HG03432 (cell line): ENCODE results near the gene CARD14.
A peak's percentile ranks its signal among the peaks of the same experiment; 100 is the strongest.

Experiments
- ATAC-seq: cut with Tn5 transposase; IDR thresholded peaks from one replicate; pipeline ENCODE4 v1.9.1; 2021; ENCODE audit warnings: mild to moderate bottlenecking, moderate library complexity; ENCODE audit not compliant: unreplicated experiment

CARD14 gene

GRCh38 chr17:80209765-80210164 lies 39.9 kb downstream of the CARD14 start:
- no peak for ATAC-seq

GRCh38 chr17:80210348-80211108 lies 40.7 kb downstream of the CARD14 start:
- ATAC-seq: no peak

DNA sequence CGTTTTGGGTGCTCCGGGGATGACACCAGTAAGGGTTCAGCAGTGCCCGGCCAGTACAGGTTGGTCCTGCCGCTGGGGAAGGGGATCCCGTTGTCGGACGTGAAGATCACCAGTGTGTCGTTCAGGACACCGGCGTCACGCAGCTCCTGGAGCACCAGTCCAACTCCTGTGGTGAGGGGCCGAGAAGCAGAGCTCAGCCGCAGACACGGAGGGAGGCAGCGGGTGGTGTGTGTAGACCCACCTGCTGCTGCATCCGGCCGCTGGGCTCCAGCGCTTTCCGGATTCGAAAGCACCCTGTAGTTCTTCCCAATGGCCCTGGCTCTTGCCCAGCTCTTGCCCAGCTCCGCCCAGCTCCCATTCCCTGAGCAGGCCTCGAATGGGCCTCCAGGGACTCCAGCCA lies 42.3 kb downstream of the CARD14 start:
- no peak for ATAC-seq

- no peak for ATAC-seq
Observed at GRCh38 chr17:80212511-80212910, 42.7 kb downstream of the CARD14 start.

GRCh38 chr17:80212962-80213642 lies 43.3 kb downstream of the CARD14 start:
- no peak for ATAC-seq

DNA sequence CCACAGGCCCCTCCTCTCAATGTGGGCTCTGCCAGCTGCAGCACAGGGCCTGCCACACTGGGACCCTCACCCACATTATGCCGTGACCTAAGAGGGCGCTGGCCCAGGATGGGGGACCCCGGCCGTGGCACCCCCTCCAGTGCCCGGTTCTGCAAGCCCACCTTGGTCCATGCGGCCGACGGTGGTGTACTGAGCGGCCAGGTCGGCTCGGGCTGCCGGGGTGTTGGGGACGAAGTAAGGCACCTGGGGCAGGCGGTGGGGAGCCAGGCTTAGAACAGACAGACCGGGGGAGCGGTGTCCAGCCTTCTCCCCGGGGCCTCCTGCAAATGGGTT lies 43.8 kb downstream of the CARD14 start:
- ATAC-seq: no peak

DNA sequence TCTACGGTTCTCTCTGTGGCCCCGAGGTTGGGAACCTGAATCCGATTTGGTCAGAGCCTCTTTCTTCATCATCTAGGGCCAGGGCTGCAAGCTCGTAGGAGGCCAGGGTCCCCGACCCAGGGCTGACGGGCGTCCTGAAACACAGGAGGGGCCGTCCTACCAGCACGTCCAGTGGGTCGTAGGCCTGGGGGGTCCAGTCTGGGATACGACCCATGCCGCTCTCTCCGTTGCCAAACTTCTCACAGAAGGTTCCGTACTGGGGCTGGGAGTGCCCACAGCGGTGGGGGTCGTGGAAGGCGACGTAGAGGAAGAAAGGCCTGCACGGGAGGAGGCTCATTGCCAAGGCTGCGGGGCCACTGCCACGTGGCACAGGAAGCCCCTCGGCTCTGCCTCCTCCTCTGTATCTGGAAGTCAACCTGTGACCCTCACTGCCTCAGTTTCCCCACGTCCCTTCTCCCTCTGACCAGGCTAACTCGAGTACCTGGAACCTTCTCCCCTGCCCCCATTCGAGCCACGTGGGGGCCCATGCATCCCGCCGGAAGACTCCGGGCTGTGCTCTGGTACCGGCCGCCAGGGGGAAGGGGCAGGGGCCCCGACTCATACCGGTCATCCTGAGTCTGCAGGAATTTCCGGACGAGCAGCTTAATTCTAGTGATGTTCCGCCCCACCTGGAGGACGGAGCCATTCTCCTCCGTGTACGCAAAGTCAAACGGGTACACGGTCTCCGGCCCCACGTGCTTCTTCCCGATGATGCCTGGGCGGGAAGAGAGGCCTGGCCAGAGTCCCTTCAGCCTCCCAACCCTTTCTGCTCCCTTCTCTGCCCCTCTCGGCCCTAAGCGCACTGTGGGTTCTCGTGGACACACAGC lies 44.4 kb downstream of the CARD14 start:
- no peak for ATAC-seq

DNA sequence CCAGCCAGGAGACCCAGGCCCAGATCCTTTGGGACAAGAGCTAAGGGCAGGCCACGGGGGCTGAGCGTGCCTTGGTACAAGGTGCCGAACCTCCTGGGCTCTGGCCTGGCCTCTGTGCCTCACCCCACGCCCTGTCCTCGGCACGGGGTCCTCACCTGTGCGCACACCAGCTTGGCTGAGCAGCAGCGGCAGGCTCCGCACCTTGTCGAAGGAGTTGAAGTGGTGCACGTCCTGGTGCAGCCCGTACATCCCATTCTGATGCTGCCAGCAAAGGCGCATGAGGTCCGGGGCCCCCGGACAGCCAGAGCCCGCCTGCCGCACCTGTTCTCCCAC lies 45.0 kb downstream of the CARD14 start:
- ATAC-seq: no peak

GRCh38 chr17:80216473-80217456 lies 46.9 kb downstream of the CARD14 start:
- ATAC-seq: no peak

- ATAC-seq: no peak
Observed at GRCh38 chr17:80217703-80218362, 48.0 kb downstream of the CARD14 start.

- no peak for ATAC-seq
Observed at GRCh38 chr17:80218391-80218790, 48.6 kb downstream of the CARD14 start.

- ATAC-seq: peak; percentile 48
Observed at GRCh38 chr17:80219013-80219762, 49.4 kb downstream of the CARD14 start.

GRCh38 chr17:80219763-80220053 lies 49.9 kb downstream of the CARD14 start:
- no peak for ATAC-seq

DNA sequence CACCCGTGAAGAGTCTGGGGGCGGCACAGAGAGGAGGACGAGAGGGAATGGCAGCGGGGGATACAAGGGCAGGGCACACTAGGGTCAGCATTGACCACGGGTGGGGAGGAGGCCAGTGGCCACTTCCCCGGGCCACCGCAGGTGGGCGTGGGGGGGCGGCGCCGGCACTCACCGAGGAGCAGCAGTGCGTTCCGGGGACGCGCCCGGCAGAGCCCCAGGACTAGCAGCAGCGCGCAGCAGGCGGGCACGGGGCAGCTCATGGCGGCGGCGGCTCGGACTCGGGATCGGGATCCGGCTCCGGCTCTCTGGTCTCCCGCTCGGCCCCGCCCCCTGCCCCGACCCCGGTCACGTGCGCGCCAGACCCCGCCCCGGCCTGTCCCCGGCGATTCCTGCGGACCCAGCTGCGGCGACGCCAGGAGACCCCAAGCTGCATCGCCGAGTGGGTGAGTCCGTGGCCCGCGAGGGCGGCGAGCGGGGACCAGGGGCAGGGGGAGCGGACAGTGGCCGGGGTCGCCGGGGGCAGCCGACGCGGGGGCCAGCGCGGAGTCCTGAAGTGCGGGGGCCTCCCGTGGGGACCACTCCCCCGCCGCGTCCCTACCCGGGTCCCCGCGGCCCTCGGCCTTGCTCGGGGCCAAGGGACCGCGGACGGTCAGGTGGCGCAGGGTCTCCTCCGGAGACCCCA lies 50.4 kb downstream of the CARD14 start, which contains the start of the genes SGSH and SLC26A11:
Gene SGSH, minus strand, starts transcription at position 280 of the 682 bp plus-strand sequence. Its CDS starts 20 bp downstream, at position 260.
Gene SLC26A11, plus strand, starts transcription at position 374 of the 682 bp plus-strand sequence. CDS start 1,134 bp downstream, outside the sequence.
- ATAC-seq: peak; percentile 43

GRCh38 chr17:80220736-80221215 lies 50.9 kb downstream of the CARD14 start:
- no peak for ATAC-seq

DNA sequence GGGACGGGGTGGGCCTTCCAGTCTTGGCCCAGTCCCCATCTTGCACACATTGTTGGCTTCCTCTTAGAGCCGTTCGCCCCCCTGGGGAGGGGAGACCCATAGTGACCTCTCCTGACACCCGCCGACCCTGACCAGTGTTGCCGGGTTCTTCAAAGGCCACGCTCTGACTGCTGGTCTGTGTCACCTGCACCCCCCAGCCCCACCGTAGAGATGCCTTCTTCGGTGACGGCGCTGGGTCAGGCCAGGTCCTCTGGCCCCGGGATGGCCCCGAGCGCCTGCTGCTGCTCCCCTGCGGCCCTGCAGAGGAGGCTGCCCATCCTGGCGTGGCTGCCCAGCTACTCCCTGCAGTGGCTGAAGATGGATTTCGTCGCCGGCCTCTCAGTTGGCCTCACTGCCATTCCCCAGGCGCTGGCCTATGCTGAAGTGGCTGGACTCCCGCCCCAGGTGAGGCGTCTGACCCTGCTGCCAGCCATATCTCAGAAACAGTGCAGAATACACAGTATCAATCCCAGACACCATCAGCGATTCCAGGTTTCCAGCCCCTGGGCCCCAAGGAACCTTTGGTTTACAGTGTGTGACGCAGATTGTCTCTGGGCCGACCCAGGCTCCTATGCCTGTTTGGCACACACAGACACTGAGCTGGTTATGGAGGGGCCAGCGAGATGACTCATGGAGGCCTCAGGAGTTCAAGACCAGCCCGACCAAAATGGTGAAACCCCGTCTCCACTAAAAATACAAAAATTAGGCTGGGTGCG lies 51.7 kb downstream of the CARD14 start:
- no peak for ATAC-seq

GRCh38 chr17:80222376-80223141 lies 52.7 kb downstream of the CARD14 start:
- ATAC-seq: no peak
